OCI-LY7 (cell line): ENCODE data around the gene PHACTR3. TPM values are rescaled to one million over a fixed set of nuclear protein-coding genes. Genes with fewer than 3 reads are reported as not detected.

Experiments used
- BruUV-seq: library from RNA; stranded (reverse); fragments of 400-500 nt; replicated peaks from 2 replicates; lab custom pipeline; 2021; lab: Mats Ljungman, UMichigan
- CTCF ChIA-PET: fragments of 300-600 bp; sonication (Branson Sonifier 250); formaldehyde crosslinking; loops from one replicate; lab custom pipeline; 2022; ENCODE audit warnings: antibody characterized with exemption; ENCODE audit not compliant: unreplicated experiment; lab: Charles Lee
- POLR2A ChIA-PET: fragments of 300-600 bp; sonication (Branson Sonifier 250); formaldehyde crosslinking; loops from one replicate; lab custom pipeline; 2022; ENCODE audit warnings: antibody characterized with exemption; lab: Charles Lee
- DNase-seq: peaks from one replicate; pipeline ENCODE4 v3.0.0-alpha.2; 2015; ENCODE audit warnings: low spot score
- H2AFZ ChIP-seq: fragments of 200-600 bp; sonication (generic), shearing (Covaris generic); 2 replicates; pipeline ENCODE4 v1.6.1; 2014; ENCODE audit warnings: mild to moderate bottlenecking, antibody characterized with exemption, low read length, moderate library complexity
- H3K27ac ChIP-seq: fragments of 200-600 bp; sonication (generic); 2 replicates; pipeline ENCODE4 v1.5.1; 2014; ENCODE audit warnings: mixed run types, low read depth, mild to moderate bottlenecking, moderate library complexity, low read length, inconsistent platforms; ENCODE audit not compliant: poor library complexity, severe bottlenecking
- H3K36me3 ChIP-seq: fragments of 200-600 bp; sonication (generic); 2 replicates; pipeline ENCODE4 v1.6.1; 2014; ENCODE audit warnings: mild to moderate bottlenecking, antibody characterized with exemption, low read length, moderate library complexity, mixed read lengths; ENCODE audit not compliant: insufficient read depth
- H3K4me1 ChIP-seq: fragments of 200-600 bp; sonication (generic); 2 replicates; pipeline ENCODE4 v1.5.1; 2014; ENCODE audit warnings: mild to moderate bottlenecking, low read length; ENCODE audit not compliant: insufficient read depth, poor library complexity, severe bottlenecking
- H3K4me2 ChIP-seq: fragments of 200-600 bp; sonication (generic); 2 replicates; pipeline ENCODE4 v1.6.1; 2014; ENCODE audit warnings: mild to moderate bottlenecking, low read length
- H3K4me3 ChIP-seq: fragments of 200-600 bp; sonication (generic); 2 replicates; pipeline ENCODE4 v1.5.1; 2014; ENCODE audit warnings: mild to moderate bottlenecking, low read depth, low read length; ENCODE audit not compliant: poor library complexity, severe bottlenecking
- H3K79me2 ChIP-seq: fragments of 200-600 bp; sonication (generic); 2 replicates; pipeline ENCODE4 v1.6.1; 2016; ENCODE audit warnings: low read depth, mild to moderate bottlenecking, low read length, moderate library complexity, mixed read lengths; ENCODE audit not compliant: insufficient read depth
- H3K9me2 ChIP-seq: fragments of 200-600 bp; sonication (generic); 2 replicates; pipeline ENCODE4 v1.6.1; 2016; ENCODE audit warnings: mild to moderate bottlenecking, low read length, mixed read lengths; ENCODE audit not compliant: insufficient read depth
- H3K9me3 ChIP-seq: fragments of 200-600 bp; sonication (generic); 2 replicates; pipeline ENCODE4 v1.6.1; 2014; ENCODE audit warnings: mild to moderate bottlenecking, mixed run types, low read length, mixed read lengths
- H4K20me1 ChIP-seq: fragments of 200-600 bp; sonication (generic); 2 replicates; pipeline ENCODE4 v1.6.1; 2014; ENCODE audit warnings: mild to moderate bottlenecking, antibody characterized with exemption, low read length, moderate library complexity, mixed read lengths; ENCODE audit not compliant: insufficient read depth
- EZH2phosphoT487 ChIP-seq: fragments of 200-600 bp; sonication (generic); IDR thresholded peaks from 2 replicates; pipeline ENCODE4 v1.6.1; 2018; ENCODE audit warnings: low read depth, borderline replicate concordance, mild to moderate bottlenecking, mixed run types, antibody characterized with exemption, low read length, moderate library complexity, mixed read lengths
- intact Hi-C: fragments of 100-400 bp; cut with micrococcal nuclease; formaldehyde crosslinking; loops from one replicate; pipeline ENCODE4 v1.10.0; 2022; ENCODE audit not compliant: unreplicated experiment
- total RNA-seq, 2 experiments: library from RNA; depleted of rRNA in 1 of 2; stranded (reverse); fragments of >200 nt in 1 of 2; shearing (Covaris generic) in 1 of 2; gene quantifications; 2 replicates each; pipeline ENCODE4 v1.2.3, GENCODE V29; 2014 to 2022
- TF ChIP-seq, protein P1 (sequence below): fragments of 200-600 bp; sonication (generic); conservative IDR thresholded peaks from 2 replicates; pipeline ENCODE4 v1.5.1; 2014; ENCODE audit warnings: mild to moderate bottlenecking, antibody characterized with exemption, low read length, moderate library complexity, mixed read lengths

Gene PHACTR3
- total RNA-seq, 2 experiments from 2014 or later = 0.32 TPM; not detected in 1

DNA sequence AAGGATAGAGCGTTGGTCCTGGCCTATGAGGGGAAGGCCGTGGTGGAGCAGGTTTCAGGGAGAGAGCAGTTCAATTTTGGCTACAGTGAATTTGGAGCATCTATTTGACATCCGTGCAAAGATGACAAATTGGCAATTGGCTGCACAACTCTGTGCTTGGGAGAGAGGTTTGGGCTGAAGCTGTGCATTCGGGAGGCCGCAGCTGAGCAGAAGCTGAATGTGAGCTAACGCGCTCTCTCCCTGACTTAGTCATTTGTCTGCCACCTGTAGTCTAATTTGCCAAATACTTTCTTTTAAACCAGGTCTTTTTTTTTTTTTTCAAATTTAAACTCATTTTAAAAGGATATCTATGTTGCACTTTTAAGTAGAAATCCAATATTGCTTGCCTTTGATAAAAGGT, 78.8 kb downstream of the PHACTR3 start:
- DNase-seq = no peak
- no peaks in the 10 kb centered on the region for H3K9me2 ChIP-seq
- H3K36me3 ChIP-seq = no peaks in the 10 kb centered on the region
- CTCF ChIA-PET = no interaction called here
- POLR2A ChIA-PET = no interaction called here
- no peaks in the 10 kb centered on the region for H3K79me2 ChIP-seq
- no peak overlapping the region for H3K27ac ChIP-seq
- intact Hi-C loops = no loop called here
- TF ChIP-seq, protein P1, sequence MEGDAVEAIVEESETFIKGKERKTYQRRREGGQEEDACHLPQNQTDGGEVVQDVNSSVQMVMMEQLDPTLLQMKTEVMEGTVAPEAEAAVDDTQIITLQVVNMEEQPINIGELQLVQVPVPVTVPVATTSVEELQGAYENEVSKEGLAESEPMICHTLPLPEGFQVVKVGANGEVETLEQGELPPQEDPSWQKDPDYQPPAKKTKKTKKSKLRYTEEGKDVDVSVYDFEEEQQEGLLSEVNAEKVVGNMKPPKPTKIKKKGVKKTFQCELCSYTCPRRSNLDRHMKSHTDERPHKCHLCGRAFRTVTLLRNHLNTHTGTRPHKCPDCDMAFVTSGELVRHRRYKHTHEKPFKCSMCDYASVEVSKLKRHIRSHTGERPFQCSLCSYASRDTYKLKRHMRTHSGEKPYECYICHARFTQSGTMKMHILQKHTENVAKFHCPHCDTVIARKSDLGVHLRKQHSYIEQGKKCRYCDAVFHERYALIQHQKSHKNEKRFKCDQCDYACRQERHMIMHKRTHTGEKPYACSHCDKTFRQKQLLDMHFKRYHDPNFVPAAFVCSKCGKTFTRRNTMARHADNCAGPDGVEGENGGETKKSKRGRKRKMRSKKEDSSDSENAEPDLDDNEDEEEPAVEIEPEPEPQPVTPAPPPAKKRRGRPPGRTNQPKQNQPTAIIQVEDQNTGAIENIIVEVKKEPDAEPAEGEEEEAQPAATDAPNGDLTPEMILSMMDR = no peak
- no peak for TF ChIP-seq EZH2phosphoT487
- no peak overlapping the region for H2AFZ ChIP-seq
- no peaks in the 10 kb centered on the region for H3K9me3 ChIP-seq
- no peaks in the 10 kb centered on the region for H4K20me1 ChIP-seq
- no TSS peak for BruUV-seq
- no peak overlapping the region for H3K4me2 ChIP-seq
- no peaks in the 10 kb centered on the region for H3K4me1 ChIP-seq
- H3K4me3 ChIP-seq = no peak overlapping the region

DNA sequence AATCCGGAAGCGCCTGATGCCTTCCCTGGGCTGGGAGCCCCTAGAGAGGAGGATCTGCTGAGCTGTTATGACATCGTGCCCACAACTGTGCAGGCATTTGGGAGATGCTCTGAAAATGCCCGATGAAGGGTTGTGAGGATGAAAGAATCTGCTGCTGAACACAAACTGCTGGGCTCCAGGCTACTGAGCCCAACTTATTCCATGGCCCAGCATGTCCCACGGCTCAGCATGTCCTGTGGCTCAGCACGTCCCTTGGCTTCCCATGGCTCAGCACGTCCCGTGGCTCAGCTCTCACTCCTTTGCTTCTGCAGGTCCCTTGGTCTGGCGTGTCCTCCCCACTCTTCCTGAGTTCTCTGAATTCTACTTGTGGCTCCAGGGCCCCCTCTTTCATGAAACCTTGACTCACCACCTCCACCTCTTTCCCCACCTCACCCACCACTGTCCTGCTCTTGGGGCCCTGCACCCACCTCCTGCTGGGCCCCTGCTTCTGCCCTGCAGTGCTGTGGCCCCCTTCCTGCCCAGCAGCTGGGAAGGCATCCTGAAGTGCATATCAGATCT, 80.4 kb downstream of the PHACTR3 start:
- ChIA-PET POLR2A (no interaction called here), CTCF (no interaction called here)
- Histone ChIP-seq H3K27ac (no peak overlapping the region), H4K20me1 (no peaks in the 10 kb centered on the region), H3K4me3 (no peak overlapping the region), H3K4me1 (no peaks in the 10 kb centered on the region), H3K4me2 (no peak overlapping the region), H3K79me2 (no peaks in the 10 kb centered on the region), H3K9me3 (no peaks in the 10 kb centered on the region), H2AFZ (no peak overlapping the region), H3K36me3 (no peaks in the 10 kb centered on the region), H3K9me2 (no peaks in the 10 kb centered on the region)
- no peak for TF ChIP-seq EZH2phosphoT487
- TF ChIP-seq, protein P1 = no peak
- intact Hi-C loops = no loop called here
- DNase-seq = no peak
- no TSS peak for BruUV-seq

DNA sequence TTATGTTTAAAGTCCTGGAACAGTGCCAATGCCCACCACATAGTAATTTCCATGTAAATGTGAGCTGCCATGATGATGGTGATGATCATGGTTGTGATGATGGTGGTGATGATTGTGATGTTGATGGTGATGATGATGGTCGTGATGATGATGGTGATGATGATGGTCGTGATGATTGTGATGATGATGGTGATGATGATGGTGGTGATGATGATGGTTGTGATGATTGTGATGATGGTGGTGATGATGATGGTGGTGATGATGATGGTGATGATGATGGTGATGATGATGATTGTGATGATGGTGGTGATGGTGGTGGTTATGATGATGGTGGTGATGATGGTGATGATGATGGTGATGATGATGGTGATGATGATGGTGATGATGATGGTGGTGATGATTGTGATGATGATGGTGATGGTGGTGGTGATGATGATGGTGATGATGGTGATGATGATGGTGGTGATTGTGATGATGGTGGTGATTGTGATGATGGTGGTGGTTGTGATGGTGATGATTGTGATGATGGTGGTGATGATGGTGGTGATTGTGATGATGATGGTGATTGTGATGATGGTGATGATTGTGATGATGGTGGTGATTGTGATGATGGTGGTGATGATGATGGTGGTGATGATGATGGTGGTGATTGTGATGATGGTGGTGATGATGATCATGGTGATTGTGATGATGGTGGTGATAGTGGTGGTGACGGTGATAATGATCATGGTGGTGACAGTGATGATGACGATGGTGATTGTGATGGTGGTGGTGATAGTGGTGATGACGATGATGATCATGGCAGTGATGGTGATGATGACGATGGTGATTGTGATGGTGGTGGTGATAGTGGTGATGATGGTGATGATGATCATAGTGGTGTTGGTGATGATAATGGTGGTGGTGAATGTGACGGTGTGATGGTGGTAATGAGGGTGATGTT, 82.3 kb downstream of the PHACTR3 start:
- H2AFZ ChIP-seq = no peak overlapping the region
- H3K9me3 ChIP-seq = no peaks in the 10 kb centered on the region
- intact Hi-C loops = no loop called here
- no peak overlapping the region for H3K27ac ChIP-seq
- H3K4me2 ChIP-seq = no peak overlapping the region
- ChIA-PET CTCF (no interaction called here), POLR2A (no interaction called here)
- H3K36me3 ChIP-seq = no peaks in the 10 kb centered on the region
- H3K79me2 ChIP-seq = no peaks in the 10 kb centered on the region
- no peak for DNase-seq
- no peaks in the 10 kb centered on the region for H3K4me1 ChIP-seq
- no peak overlapping the region for H3K4me3 ChIP-seq
- BruUV-seq = no TSS peak
- H4K20me1 ChIP-seq = no peaks in the 10 kb centered on the region
- no peak for TF ChIP-seq EZH2phosphoT487
- TF ChIP-seq, protein P1 = no peak
- no peaks in the 10 kb centered on the region for H3K9me2 ChIP-seq
